Stimulated activated CD8-positive, alpha-beta memory T cell treated with anti-CD3 and anti-CD28 coated beads, Interleukin-7, amount 100 ng/mL, for 1 hour (primary cell): ENCODE results near the gene CAMTA1.

Source experiments
- DNase-seq, 2 donors: peaks; one replicate each; pipeline ENCODE4 v3.0.0-alpha.2; 2020; ENCODE audit warnings: low read depth in 2 of 2

Gene CAMTA1

DNA sequence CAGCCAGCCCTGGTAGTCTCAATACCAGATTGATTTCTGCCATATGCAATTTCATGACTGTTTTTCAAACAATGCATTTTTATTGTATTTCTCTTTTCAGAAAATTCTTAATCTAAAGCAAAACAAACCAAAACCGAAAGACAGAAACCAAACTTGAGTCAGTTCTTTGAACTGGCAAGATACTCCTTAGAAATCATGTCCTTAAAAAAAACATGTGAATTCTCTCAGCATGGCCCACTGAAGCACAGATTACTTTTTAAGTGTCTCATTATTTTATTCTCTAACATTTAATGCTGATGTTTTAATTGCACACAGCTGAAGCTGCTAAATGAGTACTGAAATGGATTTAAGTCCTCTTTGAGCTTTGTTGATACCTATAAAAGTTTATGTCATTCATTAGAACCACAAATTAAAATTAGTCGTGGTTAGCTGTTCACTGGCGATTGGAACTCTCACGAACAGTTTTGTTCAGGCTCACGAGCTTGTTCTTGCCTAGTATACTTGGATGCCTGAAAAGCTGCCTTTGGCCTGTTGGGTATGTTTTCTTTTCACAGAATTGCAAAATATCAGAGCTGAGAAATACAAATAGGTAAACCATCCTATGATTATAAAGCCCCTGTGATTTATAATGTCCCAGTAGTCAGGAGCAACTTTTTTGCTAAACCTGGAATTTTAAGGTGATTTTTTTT is 87.5 kb downstream of the CAMTA1 start:
- no peak for DNase-seq

DNA sequence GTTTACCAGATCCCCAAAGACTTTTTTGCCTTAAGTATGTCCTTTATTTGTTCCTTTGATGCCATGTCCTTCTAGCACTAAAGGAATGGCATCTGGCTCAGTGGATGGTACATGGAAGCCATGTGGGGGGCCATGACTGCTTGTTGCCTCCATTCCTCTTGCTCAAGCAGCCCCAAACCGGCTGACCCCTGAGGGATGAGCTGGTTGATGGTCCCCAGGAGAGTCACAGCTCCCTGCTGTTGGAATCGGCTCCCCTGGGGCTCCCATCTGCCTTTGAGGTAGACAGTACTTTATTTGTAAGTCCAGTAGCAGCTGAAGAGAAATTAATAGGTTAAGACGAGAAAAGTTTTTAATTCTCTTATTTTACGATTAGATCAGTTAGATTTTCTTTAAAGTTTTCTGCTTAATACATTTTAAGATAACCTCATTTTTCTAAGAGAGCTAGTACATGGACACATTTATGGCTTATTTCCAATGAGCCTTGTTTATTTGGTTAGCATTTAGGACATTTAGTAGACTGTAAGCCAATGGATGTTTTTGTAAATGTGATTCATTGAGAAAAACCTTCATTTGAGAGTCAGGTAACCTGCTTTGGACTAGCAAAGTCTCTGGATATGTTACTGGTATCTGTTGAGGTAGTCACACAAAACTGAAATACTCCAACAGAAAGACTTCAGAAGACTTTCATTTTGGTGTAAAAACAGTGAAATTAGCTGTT is 88.2 kb downstream of the CAMTA1 start:
- no peak for DNase-seq

DNA sequence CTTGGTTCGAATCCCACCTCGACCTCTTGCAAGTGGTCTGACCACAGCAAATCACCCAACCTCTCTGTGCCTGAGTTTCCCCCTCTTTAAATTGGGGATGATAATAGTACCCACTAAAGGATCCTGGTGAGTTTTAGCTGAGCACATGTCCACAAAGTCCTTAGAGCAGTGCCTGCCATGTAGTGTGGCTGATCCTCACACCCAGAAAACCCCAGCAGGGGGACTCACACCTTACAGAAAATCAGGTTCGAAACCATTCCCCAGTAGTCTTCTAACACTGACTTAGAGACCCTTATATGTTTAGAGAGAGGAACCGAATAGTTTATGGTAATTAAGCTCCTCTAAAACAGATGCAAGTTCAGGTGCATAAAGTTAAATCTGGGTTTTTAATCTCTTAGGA is 89.0 kb downstream of the CAMTA1 start:
- no peak for DNase-seq

DNA sequence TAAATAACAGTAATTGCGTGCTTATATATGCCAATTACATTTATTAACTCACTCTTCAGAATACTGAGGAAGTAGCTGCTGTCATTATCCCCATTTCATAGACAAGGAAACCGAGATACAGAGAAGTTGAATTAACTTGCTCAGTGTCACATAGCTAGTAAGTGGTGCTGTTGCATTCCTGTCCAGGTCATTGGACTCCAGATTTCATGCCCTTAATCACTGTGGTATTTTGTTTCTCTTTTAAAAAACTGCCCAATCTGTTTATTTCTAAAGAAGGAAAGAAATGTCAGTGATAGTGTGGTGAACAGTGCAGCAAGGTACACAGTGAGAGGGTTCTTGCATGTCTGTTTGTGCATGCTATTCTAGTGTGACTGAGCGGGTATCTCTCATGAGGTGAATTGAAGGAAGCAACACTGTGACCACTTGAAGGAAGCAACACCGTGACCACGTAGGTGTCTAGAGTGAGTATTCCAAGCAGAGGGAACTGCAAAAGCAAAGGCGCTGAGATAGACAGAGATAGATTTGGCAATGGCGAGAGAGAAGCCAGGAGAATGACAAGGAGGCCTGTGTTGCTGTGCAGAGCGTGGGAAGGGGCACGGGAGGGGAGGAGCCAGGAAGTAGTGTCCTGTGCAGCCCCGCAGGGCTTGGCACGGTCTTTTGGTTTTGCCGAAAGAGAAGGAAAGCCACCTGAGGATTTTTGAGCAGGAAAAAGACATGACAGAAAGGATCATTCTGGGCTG is 95.9 kb downstream of the CAMTA1 start:
- no peak for DNase-seq

DNA sequence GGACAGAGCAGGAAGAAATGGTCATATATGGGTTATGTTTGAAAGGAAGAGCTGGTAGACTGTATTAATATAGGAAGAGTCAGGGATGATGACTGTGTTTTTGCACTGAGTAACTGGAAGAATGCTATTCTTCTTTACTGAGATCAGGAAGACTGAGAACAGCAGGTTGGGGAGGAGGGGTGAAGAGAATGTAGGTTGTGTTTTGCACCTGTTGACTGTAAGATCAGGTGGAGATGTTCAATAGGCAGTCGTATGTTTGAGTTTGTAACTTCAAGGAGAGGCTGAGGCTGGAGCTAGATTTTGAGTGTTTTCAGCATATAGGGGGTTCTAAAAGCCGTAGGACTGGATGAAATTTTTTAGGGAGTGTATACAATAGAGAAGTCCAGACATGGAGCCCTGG is 97.2 kb downstream of the CAMTA1 start:
- no peak for DNase-seq

DNA sequence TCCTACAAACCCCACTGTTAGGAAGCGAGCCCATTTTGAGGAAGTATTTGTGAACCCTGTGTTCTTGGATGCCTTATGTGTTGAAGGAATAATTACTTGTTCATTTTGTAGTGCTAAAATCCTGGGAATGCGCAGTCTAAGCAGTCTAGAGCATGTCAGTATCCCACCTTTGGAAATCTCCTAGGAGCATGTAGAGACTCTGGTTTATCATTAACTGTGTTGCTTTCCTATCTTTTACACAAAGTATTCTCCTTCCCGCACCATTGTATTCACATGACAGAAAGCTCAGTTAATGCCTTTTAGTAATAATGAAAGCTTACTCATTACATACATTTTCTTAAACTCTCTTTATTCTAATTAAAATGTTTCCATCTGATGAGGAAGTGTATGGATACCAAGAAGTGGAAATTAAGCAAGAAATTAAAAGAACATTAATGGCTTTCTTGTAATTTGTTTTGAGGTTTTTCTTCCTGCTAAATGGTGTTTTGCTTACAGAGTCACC is 99.4 kb downstream of the CAMTA1 start:
- no peak for DNase-seq

DNA sequence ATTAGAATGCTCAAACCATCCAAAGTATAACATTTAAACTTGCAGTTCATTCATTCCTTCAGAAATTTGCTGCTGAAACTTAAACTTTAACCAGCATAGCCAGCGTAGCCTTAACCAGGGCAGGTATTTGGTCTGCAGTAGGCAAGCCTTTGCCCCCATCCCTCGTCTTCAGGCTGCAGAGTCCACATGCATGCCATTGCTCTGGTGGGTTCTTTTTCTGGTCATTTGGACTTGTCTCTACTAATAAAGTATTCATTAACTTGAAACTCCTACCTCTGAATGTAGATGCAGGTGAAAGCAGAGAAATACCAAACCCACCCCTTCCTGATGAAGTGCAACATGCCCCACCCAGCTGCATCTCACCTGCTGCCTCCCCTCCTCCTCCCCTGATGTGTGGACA is 100.2 kb downstream of the CAMTA1 start:
- DNase-seq: no peak

DNA sequence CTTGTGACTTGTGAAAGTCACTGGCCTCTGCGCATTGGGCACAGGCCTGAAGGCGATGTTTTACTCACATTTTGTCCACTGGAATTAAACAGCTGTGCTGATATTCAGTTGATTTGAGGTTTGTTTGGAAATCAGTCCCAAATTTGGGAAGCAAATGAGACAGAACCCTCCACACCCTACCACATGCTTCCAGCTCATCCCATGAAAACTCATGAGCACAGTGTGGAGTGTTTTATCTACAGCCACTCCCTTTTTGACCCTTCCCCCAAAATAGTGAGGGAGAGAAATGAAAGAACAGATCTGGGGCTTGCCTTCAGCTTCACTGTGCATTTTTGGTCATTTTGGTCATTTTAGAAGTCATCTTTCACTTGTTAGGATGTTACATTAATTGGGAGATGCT is 101.3 kb downstream of the CAMTA1 start:
- no peak for DNase-seq

DNA sequence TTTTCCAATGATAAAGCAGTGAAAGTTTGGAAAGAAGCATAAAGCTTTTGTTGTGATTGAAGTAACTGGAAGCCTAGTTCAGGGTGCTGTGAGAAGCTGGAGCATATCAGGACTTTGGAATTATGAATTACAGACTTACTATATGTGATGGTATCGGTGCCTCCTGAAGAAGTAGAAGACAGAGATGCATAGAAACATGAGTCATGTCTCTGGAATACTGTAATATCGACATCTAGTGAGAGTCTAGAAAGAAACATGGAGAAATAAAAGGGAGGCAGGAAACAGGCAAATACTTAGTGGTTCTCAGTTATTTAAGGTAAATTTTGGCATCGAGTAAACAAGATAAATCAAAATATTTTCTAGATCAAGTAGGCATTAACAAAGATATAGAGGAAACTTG is 103.0 kb downstream of the CAMTA1 start:
- DNase-seq: no peak

DNA sequence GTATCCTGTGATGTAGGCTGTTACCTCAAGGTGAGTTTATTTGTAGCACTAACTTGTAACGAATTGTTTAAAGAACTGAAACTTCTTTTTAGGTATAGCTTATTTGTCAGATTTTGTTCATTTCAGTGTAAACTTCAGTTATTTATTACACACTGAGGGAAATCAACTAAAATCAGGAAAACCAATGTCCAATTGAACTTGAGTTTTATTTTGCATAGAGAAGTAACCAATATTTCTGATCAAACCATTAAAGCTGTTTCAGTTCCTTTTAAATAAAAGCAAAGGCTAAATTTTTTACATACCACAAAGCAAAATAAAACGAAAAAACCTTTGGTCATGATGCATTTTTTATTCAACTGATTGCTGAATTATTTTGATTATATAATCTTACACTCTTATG is 103.6 kb downstream of the CAMTA1 start:
- no peak for DNase-seq

DNA sequence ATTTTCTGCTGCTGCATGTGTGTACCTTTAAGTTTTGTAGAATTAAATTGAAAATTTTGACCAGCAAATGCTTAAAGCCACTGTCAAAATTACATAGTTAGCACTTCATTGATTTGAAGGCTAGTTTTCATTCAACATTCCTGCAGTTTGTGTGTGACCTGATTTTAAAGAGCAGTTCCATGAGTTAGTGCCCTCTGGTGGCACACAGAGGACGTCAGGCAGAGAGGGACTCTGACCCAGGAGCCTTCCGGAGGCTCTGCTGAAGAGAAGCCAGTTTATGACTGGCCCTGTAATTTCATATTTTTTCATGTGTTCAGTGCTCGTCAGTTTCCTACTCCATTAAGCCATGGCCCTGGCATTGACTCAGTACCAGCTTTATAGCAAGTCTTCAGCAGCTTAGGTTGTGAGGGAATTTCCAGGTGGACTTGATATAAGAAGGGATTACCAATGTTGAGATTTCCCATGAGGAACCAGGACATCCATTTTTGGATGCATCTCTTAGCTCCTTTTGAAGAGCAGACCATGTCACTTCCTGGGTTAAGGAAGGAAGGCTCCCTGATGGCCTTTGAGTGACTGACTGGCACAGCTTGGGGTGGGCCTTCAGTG is 104.7 kb downstream of the CAMTA1 start:
- DNase-seq: no peak

DNA sequence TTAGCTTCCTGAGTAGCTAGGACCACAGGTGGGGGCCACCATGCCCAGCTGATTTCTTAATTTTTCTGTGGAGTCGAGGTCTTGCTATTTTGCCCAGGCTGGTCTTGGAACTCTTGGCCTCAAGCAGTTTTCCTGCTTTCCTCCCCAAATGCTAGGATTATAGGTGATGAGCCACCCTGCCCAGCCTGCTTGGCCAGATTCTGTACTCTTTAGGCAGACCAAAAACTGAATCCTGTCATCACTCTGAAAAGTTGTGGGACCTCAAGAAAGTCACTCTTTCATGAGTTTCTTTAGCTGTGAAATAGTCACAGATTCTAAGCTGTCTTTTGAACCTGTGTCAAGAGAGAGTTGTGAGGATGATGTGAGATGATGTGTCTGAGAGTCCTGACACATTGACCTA is 105.4 kb downstream of the CAMTA1 start:
- DNase-seq: no peak

DNA sequence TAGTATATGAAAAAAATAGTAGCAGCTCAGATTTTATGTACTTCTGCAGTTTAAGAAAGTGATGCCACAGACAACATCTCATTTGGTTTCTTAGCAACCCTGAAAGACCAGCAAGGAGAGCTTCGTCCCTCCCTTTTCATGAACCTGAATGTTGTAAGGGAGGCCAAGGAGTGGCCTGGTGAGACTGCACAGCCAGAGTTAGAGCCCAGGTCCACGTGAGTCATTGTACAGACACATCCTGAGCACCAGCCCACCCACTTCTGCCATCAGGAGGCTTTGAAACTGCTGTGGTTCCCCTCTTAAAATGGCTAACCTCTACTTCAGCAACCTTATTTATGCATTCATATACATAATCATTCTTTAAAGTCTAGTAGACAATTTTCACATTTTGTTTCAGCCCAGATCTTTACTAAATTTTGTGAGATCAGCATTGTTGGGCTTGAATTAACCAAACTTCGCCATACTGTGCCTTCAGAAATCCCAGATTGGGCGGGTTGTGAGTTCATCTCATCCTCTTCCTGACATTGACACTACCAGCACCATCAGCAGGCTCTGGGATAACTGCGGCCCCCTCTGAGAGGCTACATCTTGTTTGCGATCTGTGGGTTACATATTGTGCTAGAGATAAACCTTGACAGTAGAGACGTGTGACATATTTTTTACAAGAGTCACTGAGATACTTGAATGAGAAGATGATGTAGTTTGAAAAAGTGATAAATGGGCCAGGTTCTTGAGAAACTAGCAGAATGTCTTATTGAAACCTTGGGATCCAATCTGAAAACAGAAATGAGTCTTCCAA is 106.7 kb downstream of the CAMTA1 start:
- DNase-seq: no peak

DNA sequence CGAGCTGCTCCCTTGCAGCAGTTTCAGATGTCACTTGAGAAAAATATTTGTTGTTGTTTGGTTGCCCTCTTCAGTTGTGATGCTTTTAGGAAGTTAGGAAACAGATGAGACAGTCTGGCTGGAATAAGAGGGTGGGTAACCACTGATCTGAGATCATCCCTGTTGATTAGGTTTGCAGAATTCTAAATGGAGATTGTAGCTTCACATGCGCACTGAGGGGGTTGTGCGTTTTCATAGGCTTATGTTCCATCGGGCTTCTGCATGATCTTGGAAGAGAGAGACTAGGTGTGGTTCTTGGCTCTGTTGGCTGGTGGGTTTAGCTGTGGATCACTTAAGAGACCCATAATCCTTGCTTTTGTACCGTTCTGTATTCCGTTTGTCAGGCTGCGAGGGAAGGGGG is 108.1 kb downstream of the CAMTA1 start:
- no peak for DNase-seq

DNA sequence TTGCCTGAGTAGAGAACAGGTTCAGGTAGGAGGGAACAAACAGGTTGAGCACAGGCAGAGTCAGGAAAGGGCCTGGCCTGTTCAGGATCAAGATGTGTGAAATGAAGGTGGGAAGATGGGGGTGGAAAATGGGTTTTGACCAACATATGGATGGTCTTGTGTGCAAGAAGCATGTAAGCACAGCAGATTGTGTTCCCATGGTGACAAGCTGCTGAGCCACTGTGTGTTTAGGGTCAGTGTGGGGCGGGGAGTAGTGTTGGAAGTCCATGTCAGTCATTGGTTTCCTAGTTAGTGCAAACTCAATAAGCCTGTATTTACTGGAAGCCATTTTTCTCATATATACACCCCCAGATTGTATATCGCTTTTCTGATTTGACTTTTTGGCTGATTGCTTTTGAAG is 111.9 kb downstream of the CAMTA1 start:
- DNase-seq: no peak

DNA sequence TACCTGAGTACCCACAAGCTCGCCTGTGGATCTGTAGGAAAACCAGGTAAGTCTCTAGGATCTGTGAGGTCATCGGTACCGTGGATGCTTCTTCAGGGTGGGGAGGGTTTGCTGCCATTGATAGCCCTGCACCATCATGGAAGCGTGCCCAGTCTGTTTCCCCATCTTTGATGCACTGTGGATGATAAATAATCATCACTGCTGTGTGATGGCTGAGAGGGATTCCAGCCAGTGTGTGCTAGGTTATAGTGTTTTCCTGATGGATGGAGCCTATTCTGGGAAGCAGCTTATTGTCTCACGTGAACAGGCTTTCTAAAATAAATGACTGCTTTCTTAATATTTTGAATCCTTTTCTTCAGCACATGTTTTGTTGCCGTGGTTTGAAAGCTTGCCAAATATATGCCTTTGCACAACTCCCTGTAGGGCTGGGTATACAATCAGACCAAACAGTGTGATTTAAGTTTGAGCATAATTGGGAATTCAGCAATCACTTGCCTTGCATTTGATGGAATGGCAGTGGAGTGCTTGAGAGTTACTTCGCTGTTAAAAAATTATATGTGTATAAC is 113.8 kb downstream of the CAMTA1 start:
- DNase-seq: no peak

DNA sequence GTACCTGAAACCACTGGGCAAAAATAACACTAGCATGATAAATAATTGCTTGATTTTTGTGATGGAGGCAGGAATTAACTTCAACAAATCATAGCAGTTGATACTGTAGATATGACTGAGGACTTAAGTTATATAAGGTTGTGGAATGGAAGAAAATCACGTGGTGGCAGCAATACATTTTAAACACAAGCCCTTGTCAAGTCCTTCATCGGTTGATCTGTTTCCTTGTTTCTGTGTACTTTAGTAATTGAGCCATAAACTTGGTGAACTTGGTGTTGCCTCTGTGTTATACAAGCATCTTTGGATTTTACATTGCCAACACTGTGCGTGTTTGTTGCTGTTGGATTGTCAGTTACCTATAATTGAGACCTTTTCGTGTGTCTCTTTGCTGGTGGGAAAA is 114.4 kb downstream of the CAMTA1 start:
- no peak for DNase-seq

DNA sequence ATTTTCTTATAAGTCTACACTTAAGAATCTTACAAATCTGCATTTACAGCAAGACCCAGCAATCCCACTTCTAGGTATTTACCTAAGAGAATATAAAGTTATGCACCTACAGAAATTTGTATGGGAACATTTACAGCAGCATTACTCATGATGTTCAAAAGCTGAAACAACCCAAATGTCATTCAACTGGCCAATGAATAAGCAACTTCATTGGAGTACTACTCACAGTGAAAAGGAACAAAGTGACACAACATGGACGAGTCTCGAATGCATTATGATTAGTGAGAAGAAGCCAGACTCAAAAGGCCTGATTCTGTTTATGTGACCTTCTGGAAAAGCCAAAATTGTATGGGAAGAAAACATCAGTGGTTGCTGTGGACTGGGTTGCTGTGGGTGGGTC is 116.9 kb downstream of the CAMTA1 start:
- DNase-seq: no peak

DNA sequence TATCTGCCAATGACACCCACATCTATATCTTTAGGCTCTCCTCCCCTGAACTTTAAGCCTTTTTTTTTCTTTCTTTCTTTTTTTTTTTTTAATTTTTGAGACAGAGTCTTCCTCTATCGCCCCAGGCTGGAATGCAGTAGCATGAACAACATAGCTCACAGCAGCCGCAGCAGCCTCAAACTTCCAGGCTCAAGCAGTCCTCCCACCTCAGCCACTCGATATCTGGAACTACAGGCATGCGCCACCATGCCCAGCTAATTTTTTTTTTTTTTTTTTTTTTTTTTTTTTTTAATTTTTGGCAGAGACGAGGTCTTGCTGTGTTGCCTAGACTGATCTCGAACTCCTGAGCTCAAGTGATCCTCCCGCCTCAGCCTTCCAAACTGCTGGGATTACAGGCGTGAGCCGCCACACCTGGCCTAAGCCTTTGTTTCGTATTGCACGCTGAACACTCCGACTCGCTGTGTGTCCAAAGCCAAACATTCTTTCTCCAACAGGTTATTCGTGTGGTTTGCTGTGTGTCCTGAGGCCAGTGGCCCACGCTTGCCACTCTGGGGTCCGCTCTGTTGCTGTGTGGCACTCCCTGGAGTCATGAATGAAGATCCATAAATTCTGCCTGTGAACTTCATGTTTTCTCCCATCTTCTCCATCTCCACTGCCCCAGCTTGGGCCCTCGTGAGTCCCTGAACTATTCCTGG is 119.4 kb downstream of the CAMTA1 start:
- no peak for DNase-seq

DNA sequence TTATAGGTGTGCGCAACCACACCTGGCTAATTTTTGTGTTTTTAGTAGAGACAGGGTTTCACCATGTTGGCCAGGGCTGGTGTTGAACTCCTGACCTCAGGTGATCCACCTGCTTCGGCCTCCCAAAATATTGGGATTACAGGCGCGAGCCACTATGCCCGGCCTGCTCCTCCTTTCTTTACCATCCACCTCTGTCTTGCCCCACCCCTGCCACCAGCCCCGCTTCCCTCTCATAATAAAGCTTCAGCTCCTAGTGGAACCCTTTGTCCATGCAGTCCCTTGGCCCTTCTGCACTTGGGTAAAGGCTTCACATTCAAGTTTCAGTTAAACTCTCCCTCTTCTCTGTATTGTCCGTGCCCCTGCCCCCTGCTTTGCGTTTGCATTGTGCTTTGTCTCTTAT is 120.1 kb downstream of the CAMTA1 start:
- DNase-seq: no peak

DNA sequence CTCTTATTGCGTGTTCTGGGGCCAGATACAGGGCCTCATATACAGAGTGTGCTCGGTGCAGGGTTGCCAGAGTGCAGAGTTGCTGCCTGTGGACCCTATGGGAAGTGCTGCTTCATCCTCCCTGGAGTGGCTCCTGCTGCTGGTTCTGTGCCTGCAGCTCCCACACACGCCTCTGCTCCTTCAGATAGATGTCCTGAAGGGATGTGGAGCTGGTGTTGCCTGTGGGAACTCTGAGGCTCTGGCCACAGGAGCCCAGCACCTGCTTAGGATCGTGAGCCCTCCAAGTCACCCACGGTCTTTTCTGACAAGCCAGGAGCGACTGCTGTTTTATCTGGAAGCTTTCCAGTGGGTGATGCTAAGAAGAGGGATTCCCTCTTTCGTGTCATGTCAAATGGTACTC is 120.5 kb downstream of the CAMTA1 start:
- DNase-seq: no peak
